HG03460 (cell line): ENCODE data around the gene BCO2.
A peak's percentile ranks its signal among the peaks of the same experiment; 100 is the strongest.

ENCODE experiments used
- ATAC-seq: cut with Tn5 transposase; IDR thresholded peaks from one replicate; pipeline ENCODE4 v1.9.1; 2021; ENCODE audit not compliant: unreplicated experiment

The BCO2 gene

DNA sequence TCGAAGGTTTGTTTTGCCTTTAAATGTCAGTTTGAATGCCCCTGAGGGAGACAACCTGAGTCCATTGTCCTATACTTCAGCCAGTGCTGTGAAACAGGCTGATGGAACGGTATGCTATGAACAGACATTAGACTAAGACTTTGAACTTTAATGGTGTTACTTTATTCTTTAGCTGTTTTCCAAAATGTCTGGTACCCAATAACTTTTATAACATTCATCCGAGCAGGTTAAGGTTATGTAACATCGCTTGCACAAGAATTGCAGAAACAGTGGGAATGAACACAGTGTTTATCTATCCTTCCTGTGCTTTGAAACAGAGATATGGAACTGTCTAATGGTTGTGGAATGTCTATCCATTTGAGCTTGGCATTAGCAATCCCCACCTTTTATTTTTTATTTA lies 38.4 kb downstream of the BCO2 start:
- ATAC-seq: no peak

DNA sequence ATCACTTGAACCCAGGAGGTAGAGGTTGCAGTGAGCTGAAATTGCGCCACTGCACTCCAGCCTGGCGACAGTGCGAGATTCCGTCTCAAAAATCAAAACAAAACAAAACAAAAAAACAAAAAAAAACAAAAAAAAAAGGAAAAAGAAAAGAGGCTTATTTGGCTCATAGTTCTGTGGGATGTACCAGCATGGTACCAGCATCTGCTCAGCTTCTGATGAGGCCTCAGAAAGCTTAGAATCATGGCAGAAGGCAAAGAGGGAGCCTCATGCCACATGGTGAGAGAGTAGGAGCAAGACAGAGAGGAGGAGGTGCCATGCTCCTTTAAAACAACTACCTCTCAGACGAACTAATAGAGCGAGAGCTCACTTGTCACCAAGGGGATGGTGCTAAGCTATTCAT lies 40.3 kb downstream of the BCO2 start:
- no peak for ATAC-seq

DNA sequence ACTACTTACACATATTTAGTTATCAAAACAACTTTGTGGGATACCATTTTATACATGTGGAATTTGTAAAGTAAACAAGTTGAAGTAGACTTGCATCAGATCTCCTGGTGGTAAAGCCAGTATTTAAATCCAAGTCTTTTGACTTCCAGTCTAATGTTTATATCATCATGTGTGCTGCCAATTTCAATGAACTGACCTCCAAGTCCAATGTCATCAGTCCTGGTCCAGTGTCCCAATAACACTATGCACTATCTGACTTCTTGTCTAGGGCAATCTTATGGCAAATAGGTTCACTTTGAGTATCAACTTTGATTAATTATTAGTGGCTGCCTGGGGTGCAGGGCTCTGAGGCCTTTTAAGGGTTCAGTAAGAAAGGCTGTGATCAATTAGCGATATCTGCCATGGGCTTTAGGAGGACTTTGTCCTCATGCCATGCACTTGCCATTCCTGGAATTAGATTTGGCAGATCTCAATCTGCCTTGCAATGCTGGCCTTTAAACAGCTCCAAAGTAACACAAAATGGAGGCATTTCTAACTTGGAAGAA lies 41.3 kb downstream of the BCO2 start:
- no peak for ATAC-seq

DNA sequence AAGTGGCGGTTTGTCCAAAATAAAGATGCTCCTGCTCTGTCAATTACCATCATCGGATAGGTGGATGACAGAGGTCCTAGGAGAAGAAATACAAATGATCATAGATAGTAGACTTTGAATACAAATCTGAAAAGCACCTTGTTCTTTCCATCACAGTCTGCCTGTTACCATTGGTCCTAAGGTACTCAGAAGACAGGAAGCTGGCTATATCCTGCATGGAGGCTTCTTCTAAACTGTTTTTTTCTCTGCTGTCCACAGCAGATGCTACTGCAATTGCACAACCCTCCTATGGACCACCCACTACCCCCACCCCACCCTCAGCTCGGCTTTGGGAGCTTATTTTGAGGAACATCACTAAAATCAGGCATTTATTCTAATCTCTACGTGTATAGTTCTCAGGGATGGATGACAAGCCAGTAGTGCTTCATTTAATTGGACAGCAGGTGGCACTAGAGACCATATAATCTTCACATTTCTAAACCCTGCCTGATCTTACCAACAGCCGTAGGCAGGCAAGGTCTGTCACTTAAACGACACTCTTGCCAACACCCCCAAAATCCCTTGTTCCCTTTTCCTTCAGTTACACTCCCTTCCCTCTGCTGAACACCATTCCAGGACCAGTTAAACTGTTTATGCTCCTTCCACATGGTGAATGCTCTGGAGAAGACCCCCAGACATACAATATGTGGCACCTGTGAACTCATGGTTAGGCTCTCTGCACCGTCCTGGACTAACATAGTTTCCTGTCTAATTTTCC lies 44.3 kb downstream of the BCO2 start:
- peak; percentile 97 for ATAC-seq

DNA sequence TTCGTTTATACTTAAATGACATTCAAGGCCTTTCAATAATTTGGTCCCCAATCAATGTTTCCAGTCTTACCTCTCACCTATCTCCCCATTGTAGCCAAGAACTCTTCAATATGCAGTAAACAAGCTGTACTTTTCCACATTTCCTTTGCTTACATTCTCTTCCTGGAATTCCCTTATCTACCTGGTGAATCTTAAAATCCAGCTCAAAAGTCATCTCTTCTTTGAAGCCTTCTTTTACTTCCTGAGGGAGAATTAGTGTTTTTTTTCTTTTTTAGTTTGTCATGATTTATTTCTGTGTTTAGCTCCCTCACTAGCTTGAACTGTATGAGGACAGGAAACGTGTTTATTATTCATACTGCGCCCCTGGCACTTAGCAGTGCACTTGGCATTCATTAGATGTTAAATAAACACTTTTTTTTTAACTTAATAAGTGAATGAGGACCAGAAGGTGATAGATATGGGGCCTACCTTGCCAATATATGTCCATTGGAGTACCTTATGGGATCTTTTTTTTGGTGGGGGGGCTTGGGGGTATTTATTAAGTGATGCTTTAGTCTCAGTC lies 46.0 kb downstream of the BCO2 start:
- no peak for ATAC-seq

DNA sequence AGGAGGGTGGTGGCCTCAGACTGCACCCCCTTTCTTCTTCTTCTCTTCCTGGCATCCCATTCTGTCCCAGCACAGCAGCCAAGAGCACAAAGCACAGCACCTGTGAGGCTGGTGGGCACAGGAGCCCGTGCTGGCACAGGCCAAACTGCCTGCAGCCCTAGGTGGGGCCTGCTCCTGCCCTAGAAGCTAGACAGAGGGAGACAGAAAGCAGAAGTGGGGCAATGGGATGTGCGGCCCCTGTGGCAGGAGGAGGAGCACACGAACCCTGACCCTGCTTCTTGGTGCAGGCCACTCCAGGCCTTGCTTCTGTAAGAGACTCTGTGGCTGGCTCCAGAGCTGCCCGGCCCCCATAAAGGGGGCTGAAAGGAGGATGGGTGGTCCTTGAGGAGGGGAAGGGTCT lies 47.0 kb downstream of the BCO2 start:
- no peak for ATAC-seq

DNA sequence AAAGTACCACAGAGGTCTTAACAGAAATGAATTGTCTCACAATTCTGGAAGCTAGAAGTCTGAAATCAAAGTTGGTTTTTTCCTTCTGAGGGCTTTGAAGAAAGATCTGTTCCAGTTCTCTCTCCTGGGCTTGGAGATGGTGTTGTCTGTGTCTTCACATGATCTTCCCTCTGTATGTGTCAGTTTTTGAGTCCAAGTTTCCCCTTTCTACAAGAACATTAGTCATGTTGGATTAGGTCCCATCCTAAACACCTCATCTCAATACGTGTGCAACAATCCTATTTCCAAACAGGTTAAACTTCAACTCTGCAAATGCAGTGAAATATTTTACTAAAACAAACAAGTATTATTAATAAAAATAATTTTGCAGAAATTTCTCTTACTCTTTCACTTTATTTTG lies 47.8 kb downstream of the BCO2 start:
- ATAC-seq: no peak

DNA sequence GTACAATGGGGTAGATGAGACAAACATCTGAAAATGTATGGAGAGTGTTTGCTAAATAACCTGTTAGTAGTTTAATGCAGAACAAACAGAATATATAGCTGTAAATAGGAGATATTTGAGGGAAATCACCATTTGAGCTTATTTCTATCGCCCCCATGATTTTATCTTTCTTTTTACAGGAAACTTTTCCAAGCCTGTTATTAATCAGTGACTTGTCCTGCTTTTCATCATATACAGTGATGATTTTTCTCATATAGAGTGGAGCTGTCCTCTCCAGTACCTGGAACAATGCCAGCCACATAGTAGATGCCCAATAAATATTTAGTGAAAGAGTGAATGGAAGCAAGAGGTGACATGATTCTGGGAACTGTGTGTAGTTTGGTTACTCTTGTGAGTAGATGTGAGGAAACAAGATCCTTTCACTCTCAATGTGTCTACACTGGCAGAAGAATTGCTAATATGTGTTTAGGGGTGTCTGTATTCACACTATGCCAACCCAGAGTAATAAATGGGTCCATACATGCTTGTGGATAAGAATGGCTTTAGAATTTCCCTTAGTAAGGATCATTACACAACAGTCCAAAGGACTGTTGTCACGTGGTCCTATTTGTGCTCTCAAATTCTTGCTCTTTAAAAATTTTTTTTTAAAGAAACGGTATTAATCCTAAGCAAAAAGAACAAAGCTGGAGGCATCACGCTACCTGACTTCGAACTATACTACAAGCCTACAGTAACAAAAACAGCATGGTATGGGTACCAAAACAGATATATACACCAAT lies 48.6 kb downstream of the BCO2 start:
- ATAC-seq: no peak

DNA sequence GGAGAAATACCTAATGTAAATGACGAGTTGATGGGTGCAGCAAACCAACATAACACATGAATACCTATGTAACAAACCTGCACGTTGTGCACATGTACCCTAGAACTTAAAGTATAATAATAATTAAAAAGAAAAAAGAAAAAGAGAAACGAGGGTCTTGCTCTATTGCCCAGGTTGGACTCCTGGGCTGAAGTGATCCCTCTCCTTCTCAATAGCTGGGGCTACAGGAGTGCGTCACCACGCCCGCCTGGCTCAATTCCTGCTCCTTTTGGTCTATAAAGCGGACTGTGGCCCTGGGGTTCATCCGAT lies 50.4 kb downstream of the BCO2 start:
- ATAC-seq: no peak

DNA sequence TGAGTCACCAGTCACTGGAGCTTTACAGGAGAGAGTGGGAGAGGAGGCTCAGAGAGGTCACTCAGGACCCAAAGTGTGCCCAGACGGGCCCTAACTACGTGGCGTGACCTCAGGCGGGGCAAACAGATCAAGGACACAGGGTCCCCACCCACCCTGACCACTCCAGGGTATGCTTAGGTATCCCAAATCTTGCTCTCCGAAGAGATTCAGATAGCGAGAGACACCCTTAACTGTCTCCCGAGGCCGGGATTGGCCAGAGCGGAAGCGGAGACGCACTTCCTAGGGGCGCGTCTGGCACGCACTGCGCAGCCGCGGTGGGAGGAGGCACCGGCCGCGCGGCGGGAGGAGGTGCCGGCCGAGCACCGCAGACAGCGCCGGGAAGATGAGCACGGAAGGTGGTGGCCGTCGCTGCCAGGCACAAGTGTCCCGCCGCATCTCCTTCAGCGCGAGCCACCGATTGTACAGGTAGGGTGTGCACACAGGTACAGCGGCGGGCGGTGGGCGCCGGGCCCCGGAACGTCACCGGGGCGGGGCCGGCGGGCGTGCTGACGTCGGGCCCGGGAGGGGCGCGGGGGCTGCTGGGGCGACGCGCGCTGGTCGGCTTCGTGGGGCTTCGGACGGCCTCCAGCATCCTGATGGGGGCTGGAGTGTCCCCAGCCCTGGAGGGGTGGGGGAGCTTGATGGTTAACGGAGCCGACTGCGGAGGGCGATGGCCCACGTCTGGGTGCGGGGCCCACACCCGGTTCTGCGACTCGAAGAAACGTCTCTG lies 50.9 kb downstream of the BCO2 start, which contains the start of gene PTS:
PTS (plus strand) TSS at position 367 of the 769 bp plus-strand sequence; CDS start at position 383, 16 bp downstream.
- peak; percentile 96 for ATAC-seq

DNA sequence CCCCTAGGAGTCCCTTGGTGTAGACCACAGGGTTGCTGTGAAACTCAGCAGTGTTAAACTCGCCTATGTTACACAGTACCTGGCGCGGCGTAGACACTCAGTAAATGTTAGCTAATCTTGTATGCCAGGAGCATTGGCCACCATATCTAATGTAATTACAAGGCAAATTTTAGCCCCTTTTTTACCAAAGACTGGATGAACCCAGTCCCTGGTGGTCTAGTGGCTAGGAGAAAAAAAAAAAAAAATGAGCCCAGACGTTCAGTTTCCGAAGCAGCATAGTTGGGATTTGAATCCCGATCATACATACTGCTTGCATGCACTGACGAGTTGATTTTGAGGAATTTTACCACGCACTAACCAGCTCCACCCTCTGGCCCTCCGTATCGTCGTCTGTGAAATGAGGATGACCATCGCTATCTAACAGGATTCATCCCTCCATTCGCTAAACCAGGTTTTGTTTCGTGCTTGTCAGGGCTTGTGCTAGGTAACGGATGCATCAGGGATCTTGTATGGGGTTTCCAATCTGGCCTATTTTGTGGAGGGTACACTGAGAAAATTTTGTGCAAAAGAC lies 51.6 kb downstream of the BCO2 start:
- ATAC-seq: peak; percentile 48

DNA sequence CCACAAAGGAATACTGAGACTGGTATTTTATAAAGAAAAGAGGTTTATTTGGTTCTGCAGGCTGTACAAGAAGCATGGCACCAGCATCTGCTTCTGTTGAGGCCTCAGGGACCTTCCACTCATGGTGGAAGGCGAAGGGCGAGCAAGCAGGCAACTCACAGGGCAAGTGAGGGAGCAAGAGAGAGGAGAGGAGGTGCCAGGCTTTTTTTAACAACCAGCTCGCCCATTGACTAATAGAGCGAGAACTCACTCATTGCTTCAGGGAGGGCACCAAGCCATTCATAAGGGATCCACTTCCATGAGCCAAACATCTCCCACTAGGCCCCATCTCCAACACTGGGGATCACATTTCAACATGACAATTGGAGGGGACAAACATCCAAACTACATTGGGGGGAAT lies 52.2 kb downstream of the BCO2 start:
- no peak for ATAC-seq

DNA sequence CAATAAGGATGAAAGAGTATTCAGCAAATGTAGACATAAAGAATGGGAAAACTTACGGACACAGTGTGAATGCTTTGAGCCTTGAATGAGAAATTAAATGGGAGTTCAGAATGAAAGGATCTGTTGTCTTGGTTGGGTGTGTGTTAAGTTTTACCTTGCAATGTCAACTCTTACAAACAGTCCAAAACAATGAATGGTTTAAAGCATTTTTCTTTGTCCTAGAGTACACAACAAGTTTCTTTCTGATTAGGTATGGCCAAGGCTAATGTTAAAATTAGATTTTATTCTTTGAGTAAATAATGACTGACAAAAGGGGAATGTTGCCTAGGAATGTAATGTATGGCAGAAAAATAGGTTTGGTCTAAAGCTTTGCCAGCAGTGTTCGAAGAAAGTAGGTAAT lies 53.4 kb downstream of the BCO2 start:
- no peak for ATAC-seq

DNA sequence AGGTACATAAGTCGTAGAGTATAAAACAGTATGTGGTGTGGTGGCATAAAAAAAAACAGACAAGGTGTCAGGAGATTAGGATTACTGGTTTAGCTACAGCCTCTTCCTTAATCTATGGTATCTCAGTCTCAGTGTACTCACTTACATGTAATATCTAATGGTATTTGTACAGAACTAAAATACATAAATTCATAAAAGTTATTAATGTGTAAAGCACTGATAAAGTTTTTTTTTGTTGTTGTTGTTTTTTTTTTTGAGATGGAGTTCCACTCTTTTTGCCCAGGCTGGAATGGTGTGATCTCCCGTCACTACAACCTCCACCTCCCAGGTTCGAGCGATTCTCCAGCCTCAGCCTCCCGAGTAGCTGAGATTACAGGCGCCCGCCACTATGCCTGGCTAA lies 53.8 kb downstream of the BCO2 start:
- no peak for ATAC-seq

DNA sequence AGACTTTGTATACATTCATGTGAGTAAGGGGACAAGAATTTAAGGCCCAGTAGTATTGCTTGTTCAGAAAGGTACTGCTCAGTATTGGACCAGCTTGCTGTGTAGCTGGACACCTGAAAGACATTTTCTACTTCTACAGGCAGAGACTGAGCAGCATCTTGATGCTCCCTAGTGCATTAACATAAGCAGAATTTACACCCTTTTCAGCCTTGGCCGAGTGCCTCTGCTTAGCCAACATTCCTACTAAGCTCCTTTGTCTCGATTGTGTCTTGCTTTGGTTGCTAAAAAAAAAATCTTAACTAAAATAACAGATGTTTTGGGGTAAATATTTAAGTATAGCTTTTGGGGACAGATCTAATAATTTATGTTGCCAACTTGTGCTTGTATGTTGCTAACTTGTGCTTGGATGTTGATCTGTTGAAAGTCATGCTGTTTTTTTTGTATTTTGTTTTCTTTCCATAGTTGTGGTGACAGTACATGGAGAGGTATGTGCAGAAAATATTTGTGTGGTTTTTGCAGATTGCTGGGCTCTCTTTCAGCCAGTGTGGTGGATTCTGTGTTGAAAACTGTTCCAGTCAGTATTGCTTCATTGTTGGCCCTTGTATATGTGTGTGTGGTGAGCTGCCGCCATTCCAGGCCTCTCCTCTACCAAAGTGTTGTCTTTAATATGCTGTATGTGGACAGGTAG lies 54.6 kb downstream of the BCO2 start:
- no peak for ATAC-seq

DNA sequence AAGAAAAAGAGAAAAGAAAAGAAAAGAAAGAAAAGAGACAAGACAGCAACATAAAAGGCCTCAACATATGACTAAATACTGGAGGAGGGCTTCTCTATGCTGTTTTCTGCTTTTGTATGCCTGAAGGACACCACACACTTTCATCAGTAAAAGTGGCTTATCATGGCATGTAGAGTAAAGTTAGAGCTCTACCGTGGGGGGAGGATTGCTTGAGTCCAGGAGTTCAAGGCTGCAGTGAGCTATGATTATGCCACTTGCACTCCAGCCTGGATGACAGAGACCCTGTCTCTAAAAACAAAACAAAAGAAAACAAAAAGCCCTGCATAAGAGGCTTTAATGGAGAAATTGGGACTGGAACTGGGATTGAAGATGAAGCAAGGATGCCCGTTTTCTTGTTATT lies 56.6 kb downstream of the BCO2 start:
- ATAC-seq: no peak

DNA sequence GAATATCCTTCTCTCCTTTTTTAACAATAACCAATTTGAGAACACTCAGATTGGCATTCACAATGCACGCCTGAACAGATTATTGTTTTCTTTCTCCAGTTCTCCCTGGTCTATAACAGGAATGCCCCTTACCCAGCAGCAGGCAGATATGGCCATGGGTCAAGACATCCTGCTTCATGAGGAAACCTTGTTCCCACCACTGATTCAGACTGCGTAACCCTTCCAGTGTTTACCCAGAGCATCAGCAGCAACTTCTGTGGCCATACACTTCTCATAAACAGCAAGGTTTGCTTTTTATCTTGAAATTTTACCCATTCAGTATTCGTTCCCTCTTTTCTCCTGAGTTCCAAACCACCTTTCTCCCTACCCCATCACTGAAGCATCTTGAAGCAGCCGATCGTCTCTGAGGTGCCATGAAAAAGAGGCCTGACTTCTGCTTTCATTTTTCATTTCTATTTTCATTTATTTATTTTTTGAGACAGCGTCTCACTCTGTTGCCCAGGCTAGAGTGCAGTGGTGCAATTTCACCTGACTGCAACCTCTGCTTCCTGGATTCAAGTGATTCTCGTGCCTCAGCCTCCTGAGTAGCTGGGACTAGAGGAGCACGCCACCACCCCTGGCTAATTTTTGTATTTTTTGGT lies 60.6 kb downstream of the BCO2 start:
- peak; percentile 64 for ATAC-seq

DNA sequence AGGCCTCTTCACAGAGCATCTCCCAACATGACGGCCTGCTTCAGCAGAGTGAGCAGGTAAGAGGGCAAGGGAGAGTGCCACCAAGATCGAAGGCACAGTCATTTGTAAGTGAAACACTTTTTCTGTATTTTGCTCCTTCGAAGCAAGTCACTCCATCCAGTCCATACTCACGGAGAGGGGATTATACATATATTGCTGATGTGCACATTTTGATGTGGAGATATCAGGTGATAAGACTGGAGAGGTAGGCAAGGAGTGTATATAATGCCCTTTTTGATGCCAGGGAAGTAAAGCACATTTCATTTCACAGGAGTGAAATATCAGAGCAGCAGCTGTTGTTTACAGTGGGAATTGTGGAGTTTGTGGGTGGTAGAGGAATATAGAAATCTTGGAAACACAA lies 62.1 kb downstream of the BCO2 start:
- ATAC-seq: no peak

DNA sequence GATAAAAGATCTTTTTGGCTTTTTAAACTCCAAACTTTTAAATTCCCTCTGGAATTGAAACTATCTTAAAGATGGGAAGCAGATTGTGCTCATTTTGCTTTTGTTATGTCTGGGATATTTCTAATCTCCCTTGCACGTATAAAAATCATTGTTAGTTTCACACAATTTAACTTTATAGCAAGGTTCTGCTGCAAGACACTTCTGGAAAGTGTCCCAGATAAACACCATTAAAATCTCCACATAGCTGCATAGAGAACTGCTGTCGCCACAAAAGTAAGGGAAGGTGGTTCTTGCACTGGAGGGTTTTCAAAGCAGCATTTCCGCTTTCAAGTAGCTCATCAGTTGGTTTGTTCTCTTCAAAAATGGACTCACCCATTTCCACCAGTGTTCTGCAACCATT lies 62.7 kb downstream of the BCO2 start:
- no peak for ATAC-seq

DNA sequence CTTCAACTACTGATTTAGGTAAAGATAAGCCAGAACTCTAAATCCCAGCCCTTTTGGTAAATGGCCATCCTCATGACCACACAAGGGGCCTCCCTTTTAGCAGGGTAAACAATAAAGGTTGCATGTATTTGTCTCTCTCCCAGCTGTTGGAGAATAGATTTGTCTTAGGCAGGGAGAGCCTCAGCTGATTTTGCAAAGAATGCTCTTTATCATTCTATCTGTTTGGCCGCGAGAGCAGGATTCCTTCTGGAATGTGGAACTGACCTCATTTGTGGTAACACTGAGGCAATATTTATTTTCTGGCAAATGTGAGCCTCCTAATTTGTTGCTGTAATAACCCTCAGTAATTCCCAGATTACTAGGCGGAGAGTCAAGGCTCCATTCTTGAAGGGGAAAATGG lies 66.2 kb downstream of the BCO2 start:
- ATAC-seq: no peak
